Parietal lobe (tissue), 1 donor: ENCODE results near the gene GNA12. TPM values are rescaled to one million over a fixed set of nuclear protein-coding genes. Genes with fewer than 3 reads are reported as not detected.

Experiments used
- total RNA-seq: library from RNA; depleted of rRNA; stranded (reverse); fragments of >200 nt; gene quantifications from one replicate; pipeline ENCODE4 v1.2.3, GENCODE V29; 2014

The GNA12 gene, protein sequence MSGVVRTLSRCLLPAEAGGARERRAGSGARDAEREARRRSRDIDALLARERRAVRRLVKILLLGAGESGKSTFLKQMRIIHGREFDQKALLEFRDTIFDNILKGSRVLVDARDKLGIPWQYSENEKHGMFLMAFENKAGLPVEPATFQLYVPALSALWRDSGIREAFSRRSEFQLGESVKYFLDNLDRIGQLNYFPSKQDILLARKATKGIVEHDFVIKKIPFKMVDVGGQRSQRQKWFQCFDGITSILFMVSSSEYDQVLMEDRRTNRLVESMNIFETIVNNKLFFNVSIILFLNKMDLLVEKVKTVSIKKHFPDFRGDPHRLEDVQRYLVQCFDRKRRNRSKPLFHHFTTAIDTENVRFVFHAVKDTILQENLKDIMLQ
- 26.6 TPM for total RNA-seq

GRCh38 chr7:2844153-2845033, at the start of gene GNA12:
TSS of gene GNA12 (minus strand) at chr7:2844308. CDS start at chr7:2844161, 147 bp downstream.

DNA sequence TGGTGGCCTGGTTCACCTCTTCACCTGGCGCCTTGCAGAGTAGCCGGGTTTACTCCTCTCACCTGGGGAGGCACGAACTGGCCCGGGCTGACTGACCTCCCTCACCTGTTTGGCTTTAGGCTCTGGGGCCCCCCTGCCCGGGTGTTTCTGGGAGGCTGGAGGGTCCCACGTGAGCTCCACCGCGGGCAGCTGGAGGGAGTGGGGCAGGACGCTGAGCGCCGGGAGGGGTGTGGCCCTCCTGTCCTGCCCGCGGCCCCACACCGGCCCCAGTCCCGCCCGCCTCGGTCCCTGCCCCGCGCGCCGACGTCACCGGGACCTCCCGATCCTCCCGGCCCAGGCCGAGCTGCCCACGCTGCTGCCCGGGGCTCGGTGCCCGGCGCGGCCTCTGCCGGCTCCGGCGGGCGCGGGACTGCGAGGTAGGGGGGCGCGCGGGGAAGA, 156.2 kb downstream of the GNA12 start, which contains the start of gene AMZ1:
TSS of gene AMZ1 (plus strand) at position 322 of the 438 bp plus-strand sequence. CDS start 12,250 bp downstream, outside the sequence.

Other genes starting within 250 kb of the GNA12 start
- gene TTYH3, start 212.3 kb downstream of the GNA12 start, total RNA-seq, result 77.0 TPM
- gene AMZ1, start 156.1 kb downstream of the GNA12 start, total RNA-seq, result 2.5 TPM
- gene CARD11, start 199.6 kb upstream of the GNA12 start, total RNA-seq, result under 0.01 TPM